Breast epithelium (tissue), 3 donors: ENCODE measurements around the gene FUT8.

Source experiments
- POLR2A ChIP-seq: fragments of 450-650 bp; IDR thresholded peaks from one replicate; pipeline ENCODE4 v1.6.1; 2016; ENCODE audit warnings: antibody characterized with exemption, mild to moderate bottlenecking, moderate library complexity
- POLR2AphosphoS5 ChIP-seq, 3 donors: sonication (generic); formaldehyde crosslinking; IDR thresholded peaks; one replicate each; pipeline ENCODE4 v1.6.1; 2017; ENCODE audit warnings: antibody characterized with exemption in 3 of 3
- TF ChIP-seq, protein P1 (sequence below), 3 donors: fragments of 450-650 bp; IDR thresholded peaks; one replicate each; pipeline ENCODE4 v1.5.1; 2016 to 2017; ENCODE audit warnings: antibody characterized with exemption in 3 of 3, mild to moderate bottlenecking in 3 of 3, moderate library complexity in 3 of 3

- TF ChIP-seq, protein P1, sequence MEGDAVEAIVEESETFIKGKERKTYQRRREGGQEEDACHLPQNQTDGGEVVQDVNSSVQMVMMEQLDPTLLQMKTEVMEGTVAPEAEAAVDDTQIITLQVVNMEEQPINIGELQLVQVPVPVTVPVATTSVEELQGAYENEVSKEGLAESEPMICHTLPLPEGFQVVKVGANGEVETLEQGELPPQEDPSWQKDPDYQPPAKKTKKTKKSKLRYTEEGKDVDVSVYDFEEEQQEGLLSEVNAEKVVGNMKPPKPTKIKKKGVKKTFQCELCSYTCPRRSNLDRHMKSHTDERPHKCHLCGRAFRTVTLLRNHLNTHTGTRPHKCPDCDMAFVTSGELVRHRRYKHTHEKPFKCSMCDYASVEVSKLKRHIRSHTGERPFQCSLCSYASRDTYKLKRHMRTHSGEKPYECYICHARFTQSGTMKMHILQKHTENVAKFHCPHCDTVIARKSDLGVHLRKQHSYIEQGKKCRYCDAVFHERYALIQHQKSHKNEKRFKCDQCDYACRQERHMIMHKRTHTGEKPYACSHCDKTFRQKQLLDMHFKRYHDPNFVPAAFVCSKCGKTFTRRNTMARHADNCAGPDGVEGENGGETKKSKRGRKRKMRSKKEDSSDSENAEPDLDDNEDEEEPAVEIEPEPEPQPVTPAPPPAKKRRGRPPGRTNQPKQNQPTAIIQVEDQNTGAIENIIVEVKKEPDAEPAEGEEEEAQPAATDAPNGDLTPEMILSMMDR (IDR thresholded peaks at IDR 0.05): no peak
- TF ChIP-seq POLR2A (no peak), POLR2AphosphoS5 (IDR thresholded peaks at IDR 0.05) (no peak)
Measured at GRCh38 chr14:65396082-65396910, 16.2 kb upstream of the FUT8 start.
